GM12872 (cell line): ENCODE data around the gene PABPC1L.

ENCODE experiments used
- TF ChIP-seq, protein P1 (sequence below): IDR thresholded peaks from 3 replicates; pipeline ENCODE4 v1.5.1; 2011; ENCODE audit warnings: low read depth, mild to moderate bottlenecking, low read length, moderate library complexity; ENCODE audit not compliant: insufficient read depth

Gene PABPC1L

DNA sequence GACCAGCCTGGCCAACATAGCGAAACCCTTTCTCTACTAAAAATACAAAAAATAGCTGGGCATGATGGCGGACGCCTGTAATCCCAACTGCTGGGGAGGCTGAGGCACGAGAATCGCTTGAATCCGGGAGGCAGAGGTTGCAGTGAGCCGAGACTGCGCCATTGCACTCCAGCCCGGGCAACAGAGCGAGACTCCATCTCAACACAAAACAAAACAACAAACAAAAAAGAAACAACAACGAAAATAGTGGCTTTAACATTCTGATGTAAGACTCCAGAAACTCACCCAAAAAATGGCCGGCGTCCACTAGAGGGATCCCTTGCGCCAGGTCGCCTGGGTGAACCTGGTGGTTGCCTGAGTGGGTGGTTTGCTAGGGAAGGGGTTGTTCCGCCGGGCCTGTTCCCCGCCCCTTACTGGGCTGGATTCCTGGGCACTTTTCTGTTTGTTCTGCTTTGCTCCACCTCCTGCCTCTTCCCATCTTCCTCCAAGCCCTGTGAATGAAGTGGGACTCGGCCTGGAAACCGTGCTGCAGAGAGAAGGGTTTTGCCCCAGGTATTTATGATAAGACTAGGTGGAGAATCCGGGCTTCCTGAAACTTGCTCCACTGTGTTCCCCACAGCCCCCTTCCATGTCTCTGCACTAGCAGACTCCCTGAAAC, 1.5 kb downstream of the PABPC1L start:
- TF ChIP-seq, protein P1, sequence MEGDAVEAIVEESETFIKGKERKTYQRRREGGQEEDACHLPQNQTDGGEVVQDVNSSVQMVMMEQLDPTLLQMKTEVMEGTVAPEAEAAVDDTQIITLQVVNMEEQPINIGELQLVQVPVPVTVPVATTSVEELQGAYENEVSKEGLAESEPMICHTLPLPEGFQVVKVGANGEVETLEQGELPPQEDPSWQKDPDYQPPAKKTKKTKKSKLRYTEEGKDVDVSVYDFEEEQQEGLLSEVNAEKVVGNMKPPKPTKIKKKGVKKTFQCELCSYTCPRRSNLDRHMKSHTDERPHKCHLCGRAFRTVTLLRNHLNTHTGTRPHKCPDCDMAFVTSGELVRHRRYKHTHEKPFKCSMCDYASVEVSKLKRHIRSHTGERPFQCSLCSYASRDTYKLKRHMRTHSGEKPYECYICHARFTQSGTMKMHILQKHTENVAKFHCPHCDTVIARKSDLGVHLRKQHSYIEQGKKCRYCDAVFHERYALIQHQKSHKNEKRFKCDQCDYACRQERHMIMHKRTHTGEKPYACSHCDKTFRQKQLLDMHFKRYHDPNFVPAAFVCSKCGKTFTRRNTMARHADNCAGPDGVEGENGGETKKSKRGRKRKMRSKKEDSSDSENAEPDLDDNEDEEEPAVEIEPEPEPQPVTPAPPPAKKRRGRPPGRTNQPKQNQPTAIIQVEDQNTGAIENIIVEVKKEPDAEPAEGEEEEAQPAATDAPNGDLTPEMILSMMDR: peak; percentile 80

DNA sequence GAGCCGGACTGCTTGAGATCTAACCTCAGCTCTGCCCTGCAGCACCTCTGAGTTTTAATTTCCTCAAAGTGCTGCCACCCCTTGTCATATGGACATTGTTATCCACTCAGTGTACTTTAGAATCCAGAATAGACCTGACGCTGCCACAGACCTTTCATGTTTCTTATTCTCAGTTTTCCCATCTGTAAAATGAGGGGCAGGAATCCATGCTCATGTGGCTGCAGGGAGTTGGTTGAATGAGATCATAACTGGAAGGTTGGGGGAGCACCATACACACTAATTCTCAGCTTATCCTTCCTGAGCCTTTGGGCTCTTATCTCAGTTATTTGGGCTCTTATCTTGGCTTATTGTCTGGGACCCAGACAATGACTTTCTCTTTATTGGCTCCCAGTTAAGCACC, 2.3 kb downstream of the PABPC1L start:
- TF ChIP-seq, protein P1: no peak

DNA sequence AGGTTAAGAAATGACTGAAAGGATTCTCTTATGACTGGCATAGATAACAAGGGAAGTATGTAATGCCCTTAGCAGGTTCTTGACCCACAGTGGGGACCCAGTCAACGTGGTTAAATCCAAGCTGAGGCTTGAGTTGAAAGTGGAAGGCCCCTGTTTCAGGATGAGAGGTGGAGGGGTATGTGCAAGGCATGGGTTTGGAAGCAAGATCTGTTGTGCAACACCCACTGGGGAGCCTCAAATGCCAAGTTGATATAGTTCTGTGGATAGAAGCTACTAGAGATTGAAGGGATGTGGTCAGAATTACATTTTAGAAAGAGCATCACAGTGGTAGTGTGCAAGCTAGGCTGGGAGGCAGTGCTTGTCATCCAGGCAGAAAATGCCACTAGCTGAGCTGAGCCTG, 5.1 kb downstream of the PABPC1L start:
- TF ChIP-seq, protein P1: no peak

DNA sequence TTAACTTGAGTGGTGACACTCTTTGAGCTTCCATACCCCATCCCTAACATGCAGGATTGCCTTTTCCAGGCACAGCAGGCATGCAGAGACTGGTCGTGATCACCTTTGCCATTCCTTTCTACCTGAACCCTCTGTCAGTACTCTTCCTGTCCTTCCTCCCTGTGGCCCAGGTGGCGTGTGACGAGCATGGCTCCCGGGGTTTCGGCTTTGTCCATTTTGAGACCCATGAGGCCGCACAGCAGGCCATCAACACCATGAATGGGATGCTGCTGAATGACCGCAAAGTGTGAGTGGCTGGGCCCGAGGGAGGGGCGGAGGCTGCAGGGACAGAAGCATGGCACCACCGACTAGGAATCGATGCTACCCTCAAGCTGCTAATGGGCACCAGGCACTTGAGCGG, 6.7 kb downstream of the PABPC1L start:
- TF ChIP-seq, protein P1: no peak

DNA sequence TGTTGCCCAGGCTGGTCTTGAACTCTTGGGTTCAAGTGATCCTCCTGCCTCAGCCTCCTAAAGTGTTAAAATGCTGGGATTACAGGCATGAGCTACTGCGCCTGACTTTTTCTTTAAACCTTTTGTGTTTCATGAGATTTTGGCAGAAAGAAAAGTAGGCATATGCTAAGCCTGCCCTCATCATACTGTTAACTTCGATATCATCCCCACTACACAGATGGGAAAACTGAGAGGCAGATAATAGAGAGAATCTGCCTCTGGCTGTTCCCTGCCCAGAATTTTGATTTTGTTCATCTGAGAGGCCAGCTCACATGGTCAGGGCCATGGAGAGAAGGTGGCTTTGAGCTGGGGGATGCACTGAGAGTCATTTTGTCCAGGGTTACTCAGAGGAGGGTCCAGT, 7.5 kb downstream of the PABPC1L start:
- TF ChIP-seq, protein P1: no peak

DNA sequence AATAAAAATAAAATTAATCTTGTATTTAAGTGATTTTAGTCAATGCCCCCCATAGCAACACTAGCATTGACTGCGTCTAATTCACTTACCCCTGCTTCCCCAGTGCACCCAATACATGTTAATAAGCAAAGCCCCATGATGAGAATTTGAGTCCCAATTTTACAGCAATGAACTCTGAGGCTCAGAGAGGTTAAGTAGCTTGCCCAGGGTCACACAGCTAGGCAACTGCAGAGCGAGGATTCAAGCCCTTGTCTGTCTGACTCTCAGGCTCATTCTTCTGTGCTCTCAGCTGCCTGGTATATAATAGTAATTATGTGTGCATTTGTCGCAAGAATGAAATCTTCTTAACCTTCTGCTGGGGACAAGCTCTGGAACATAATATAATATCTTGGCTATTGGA, 8.5 kb downstream of the PABPC1L start:
- TF ChIP-seq, protein P1: no peak

DNA sequence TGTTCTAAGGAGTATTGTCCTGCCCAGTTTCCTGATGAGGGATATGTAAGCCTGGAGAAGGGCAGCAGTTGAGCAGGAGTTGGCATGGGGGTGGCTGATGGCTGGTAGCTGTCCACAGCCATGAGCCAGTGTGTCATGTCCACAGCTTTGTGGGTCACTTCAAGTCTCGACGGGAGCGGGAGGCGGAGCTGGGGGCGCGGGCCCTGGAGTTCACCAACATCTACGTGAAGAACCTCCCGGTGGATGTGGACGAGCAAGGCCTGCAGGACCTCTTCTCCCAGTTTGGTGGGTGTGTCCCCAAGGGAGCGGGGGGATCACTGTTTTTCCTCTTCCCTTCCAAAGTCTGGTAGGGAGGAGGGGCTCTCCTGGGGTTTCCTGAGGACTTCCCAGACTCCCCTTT, 8.9 kb downstream of the PABPC1L start:
- TF ChIP-seq, protein P1: no peak
